PFSK-1 (cell line): ENCODE data around the gene UBQLN3.

ENCODE experiments used
- FOXP2 ChIP-seq: optimal IDR thresholded peaks from 2 replicates; pipeline ENCODE3; 2011; ENCODE audit warnings: borderline replicate concordance, control low read depth, inconsistent platforms; ENCODE audit not compliant: insufficient read depth; ENCODE audit errors: extremely low read length, extremely low read depth
- POLR2AphosphoS5 ChIP-seq: IDR thresholded peaks from 2 replicates; pipeline ENCODE4 v1.6.1; 2012; ENCODE audit warnings: low read depth, mild to moderate bottlenecking, control low read depth, low read length, moderate library complexity
- SIN3A ChIP-seq: IDR thresholded peaks from 2 replicates; pipeline ENCODE4 v1.6.1; 2012; ENCODE audit warnings: mild to moderate bottlenecking, low read length, moderate library complexity, borderline replicate concordance; ENCODE audit not compliant: insufficient read depth
- TAF1 ChIP-seq: IDR thresholded peaks from 2 replicates; pipeline ENCODE4 v1.6.1; 2012; ENCODE audit warnings: low read length, control low read depth, borderline replicate concordance; ENCODE audit not compliant: insufficient read depth
- TF ChIP-seq, protein P1 (sequence below), 2 experiments: IDR thresholded peaks; 2 replicates each; pipeline versions ENCODE4 v1.6.1 to v1.8.0; 2011 to 2012; ENCODE audit warnings: low read depth in 2 of 2, low read length in 2 of 2, control low read depth in 1 of 2, inconsistent platforms in 1 of 2, mild to moderate bottlenecking in 1 of 2, moderate library complexity in 1 of 2; ENCODE audit not compliant: insufficient read depth in 1 of 2

Gene UBQLN3

DNA sequence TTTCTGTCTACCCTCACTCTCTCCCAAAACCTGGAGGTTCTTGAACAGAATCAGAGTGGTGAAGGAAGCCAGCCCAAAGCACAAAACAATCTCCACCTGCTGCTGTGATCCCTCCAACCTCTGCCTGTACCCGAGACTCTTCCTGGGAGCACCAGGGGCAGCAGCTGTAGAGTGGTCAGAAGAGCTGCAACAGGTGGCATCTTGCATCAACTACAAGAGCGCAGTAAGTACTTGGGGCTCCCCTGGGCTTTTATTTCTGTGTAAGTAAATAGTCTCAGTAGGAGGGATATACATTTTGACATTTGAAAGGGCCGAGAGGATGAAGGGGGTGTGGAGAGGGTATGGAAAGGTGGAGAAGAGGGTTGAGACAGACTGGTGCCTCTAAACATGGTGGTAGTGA, 15.0 kb upstream of the UBQLN3 start:
- TF ChIP-seq SIN3A (no peak), POLR2AphosphoS5 (no peak)

DNA sequence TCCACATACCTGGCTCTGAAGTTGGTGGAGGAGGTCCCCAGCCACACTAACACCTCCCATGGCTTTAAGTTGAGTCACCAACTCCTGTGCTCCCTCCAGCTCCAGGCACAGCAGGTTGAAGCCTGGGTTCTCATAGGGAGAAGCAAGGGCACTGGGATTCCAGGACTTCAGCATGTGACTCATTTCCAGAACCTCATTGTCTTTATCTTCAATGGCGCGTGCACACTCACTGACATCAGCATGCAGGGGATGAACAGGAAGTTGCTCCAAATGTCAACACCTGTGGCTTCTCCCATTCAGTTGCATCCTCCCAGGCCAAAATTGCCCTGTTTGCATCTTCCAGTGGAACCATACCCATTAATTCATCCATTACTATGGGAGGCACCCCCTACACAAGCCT, 12.6 kb upstream of the UBQLN3 start:
- TF ChIP-seq FOXP2: no peak
- TF ChIP-seq, protein P1, sequence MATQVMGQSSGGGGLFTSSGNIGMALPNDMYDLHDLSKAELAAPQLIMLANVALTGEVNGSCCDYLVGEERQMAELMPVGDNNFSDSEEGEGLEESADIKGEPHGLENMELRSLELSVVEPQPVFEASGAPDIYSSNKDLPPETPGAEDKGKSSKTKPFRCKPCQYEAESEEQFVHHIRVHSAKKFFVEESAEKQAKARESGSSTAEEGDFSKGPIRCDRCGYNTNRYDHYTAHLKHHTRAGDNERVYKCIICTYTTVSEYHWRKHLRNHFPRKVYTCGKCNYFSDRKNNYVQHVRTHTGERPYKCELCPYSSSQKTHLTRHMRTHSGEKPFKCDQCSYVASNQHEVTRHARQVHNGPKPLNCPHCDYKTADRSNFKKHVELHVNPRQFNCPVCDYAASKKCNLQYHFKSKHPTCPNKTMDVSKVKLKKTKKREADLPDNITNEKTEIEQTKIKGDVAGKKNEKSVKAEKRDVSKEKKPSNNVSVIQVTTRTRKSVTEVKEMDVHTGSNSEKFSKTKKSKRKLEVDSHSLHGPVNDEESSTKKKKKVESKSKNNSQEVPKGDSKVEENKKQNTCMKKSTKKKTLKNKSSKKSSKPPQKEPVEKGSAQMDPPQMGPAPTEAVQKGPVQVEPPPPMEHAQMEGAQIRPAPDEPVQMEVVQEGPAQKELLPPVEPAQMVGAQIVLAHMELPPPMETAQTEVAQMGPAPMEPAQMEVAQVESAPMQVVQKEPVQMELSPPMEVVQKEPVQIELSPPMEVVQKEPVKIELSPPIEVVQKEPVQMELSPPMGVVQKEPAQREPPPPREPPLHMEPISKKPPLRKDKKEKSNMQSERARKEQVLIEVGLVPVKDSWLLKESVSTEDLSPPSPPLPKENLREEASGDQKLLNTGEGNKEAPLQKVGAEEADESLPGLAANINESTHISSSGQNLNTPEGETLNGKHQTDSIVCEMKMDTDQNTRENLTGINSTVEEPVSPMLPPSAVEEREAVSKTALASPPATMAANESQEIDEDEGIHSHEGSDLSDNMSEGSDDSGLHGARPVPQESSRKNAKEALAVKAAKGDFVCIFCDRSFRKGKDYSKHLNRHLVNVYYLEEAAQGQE (IDR thresholded peaks at IDR 0.05; ENCODE audit: insufficient read depth in 1 of 2, low read depth in 2 of 2, low read length in 2 of 2): no peak
- no peak for TF ChIP-seq SIN3A
- TF ChIP-seq POLR2AphosphoS5: no peak
- no peak for TF ChIP-seq TAF1

DNA sequence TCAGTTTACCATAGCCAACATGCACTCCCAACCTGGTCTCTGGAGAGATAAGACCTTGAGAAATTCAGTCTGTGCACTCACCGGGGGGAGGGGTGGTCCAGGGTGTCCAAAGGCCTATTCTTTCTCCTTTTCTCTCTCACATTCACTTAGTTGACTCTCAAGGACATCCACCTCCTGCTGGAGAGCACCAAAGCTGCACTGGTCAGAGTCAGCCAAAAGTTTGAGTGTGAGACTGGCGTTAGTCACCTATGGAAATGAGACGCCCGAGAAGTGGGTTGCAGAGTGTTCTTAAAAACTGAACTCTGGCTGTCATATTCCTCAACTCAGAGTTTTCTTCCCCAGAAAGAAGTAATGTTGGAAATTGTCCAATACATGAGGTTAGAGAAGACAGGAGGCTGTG, 11.8 kb upstream of the UBQLN3 start:
- no peak for TF ChIP-seq POLR2AphosphoS5
- TF ChIP-seq SIN3A: no peak
- TF ChIP-seq FOXP2: no peak
- no peak for TF ChIP-seq TAF1

DNA sequence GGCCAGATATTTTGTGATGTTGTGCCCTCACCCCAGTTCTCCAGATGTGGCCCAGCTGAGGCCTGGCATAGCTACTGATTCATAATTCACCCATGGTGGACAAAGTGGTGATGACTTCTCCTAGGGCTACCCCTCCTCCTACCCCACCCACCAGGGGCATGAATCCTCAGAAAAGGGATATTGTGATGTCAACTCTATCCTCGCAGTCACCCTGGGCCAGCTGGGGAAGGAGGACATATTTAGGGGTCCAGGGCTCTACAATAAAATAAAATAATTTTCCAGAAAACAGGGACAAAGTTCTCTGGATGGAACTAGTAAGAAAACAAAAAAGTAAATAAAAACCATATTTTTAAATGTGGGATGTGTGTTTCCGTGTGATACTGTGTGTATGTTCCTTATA, 6.8 kb upstream of the UBQLN3 start, which contains the start of gene UBQLNL:
TSS of gene UBQLNL (minus strand) at position 101 of the 400 bp plus-strand sequence. CDS start 258 bp downstream, outside the sequence.
- TF ChIP-seq, protein P1 (IDR thresholded peaks at IDR 0.05; ENCODE audit: insufficient read depth in 1 of 2, low read depth in 2 of 2, low read length in 2 of 2): no peak
- TF ChIP-seq SIN3A (no peak), POLR2AphosphoS5 (no peak), FOXP2 (no peak), TAF1 (no peak)

DNA sequence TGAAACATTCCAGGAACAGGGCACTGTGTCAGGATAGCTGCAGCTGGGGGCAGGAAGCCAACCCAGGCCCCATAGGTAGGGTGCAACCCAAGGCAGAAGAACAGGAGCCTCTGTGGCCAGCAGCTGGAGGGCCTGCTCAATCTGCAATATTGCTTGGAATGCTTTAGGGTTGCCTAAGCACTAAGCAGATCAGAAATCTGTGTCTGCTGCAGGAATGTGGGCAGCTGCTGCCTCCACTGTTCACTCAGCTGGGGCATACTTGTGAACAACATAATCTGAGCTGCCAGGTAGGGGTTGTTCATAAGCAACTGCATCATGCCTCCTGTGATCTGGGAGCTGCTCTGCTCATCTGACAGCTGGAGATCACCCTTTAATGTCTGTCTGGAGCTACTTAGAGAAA, 5.1 kb upstream of the UBQLN3 start:
- TF ChIP-seq, protein P1 (IDR thresholded peaks at IDR 0.05; ENCODE audit: insufficient read depth in 1 of 2, low read depth in 2 of 2, low read length in 2 of 2): no peak
- TF ChIP-seq SIN3A (no peak), TAF1 (no peak), POLR2AphosphoS5 (no peak), FOXP2 (no peak)

DNA sequence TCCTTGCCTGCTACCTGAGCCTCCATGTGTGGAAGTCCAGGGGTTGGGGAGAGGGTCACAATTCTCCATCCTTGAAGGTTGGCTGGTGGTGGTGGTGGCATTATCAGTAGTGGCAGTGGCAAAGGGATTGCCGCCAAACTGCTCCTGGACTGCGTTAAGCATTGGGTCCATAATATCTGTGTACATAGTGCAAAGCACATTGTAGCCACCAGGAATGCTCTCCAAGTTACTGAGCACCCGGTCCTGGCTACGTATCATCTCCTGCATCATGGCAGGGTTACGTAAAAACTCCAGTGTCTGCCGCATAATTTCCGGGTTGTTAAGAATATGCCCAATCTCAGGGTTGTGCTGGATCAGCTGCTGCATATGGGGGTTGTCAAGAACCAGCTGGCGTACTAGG, 1.2 kb downstream of the UBQLN3 start:
- TF ChIP-seq TAF1 (no peak), POLR2AphosphoS5 (no peak), SIN3A (no peak), FOXP2 (no peak)
- TF ChIP-seq, protein P1 (IDR thresholded peaks at IDR 0.05; ENCODE audit: insufficient read depth in 1 of 2, low read depth in 2 of 2, low read length in 2 of 2): no peak
